DMS153 (cell line): ENCODE measurements around the gene EXOC4.

ENCODE experiments used
- DNase-seq: peaks from one replicate; lab custom pipeline; 2025; lab: John Stamatoyannopoulos, UW

EXOC4 gene

GRCh38 chr7:133794479-133794878 is 541.6 kb downstream of the EXOC4 start:
- no peak for DNase-seq

- DNase-seq, result peak; percentile 8
Measured at GRCh38 chr7:133795068-133795665, 542.3 kb downstream of the EXOC4 start.

- no peak for DNase-seq
Measured at GRCh38 chr7:133796782-133797745, 544.2 kb downstream of the EXOC4 start.

GRCh38 chr7:133797818-133798520 is 545.1 kb downstream of the EXOC4 start:
- DNase-seq, result no peak

- no peak for DNase-seq
Measured at GRCh38 chr7:133801341-133801740, 548.5 kb downstream of the EXOC4 start.

- no peak for DNase-seq
Measured at GRCh38 chr7:133804127-133804526, 551.2 kb downstream of the EXOC4 start.

- DNase-seq, result no peak
Measured at GRCh38 chr7:133805426-133805825, 552.5 kb downstream of the EXOC4 start.

DNA sequence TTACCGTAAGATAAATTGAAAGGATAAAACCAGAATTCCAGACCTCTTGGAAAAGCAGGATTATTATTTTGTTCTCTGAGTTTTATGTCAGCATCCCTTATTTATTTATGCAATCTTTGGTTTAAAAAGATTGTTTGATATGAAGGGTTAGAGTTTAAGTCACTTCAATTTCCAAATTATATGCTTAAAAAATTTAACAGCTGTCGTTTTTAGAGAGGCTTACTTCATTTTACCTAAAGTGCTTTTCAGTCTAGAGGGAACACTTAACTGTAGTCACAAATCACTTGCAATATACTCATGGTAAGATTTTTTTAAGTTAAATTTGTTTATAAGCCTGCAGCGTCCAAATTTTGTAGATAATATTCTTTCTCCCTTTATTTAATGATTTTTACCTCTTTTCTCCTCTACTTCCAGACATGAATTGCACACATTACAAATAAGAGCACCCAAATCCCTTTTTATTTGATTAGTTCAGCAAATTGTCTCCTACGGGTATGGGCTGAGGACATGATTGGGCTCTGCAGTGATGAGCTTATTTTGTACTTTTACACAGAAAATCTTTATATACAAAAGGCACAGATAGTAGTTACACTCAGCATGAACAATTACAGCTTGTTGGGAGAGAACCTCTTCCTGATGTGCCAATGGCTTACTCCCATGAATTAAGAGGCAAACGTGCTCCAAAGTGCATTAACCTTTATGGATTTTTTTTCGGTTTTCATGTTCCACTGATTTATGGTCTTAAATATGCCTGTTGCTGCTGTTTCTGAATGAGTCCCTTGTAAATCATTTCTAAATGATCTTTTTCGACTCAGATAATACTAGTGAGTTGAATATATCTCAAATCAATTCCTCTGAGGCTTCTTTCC is 555.0 kb downstream of the EXOC4 start:
- DNase-seq, result no peak

- no peak for DNase-seq
Measured at GRCh38 chr7:133808493-133808866, 555.6 kb downstream of the EXOC4 start.

DNA sequence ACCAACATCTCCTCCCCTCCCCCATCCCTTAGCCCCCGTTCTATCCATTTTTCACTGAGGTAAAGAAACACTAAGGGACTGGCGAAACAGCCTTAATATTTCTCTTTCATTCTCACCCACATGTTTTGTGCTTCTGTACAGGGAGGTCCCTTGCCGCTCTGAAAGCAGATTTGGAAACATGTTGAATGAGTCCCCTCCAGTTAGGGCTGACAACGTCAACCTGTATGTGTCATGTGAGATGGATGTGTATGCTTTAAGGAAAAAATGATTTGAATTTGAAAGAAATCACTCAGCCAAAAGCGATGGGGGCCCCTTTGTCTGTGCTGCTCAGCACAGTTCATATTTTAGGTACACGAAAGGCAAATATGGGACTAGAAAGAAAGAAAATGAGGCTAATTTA is 560.0 kb downstream of the EXOC4 start:
- no peak for DNase-seq

DNA sequence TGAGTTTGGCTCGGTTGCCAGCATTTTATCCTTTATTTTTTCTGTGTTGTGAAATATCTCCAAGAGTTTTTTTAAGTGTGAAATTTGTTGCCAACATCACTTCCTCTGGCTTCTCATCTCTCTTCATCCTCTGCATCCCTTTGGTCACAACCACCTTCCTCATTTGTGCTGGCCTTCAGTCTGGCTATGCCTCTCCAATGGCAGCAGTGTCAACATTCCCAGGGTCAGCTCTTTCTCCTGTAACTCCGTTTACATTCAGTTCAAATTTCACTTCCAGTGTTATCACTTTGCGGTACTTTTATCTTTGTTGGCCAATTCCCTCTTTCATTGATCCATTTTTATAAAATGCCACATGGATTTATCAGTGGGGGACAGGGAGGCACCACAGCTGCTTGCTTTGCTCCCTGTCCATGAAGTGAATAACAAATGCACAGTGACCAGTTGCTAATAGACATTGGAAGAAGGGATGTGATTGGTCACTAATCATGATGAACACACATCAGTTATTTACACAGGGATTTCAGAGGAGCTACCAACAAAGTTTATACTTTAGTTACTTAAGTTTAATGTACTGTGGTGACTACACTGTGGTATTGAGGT is 562.8 kb downstream of the EXOC4 start:
- no peak for DNase-seq

DNA sequence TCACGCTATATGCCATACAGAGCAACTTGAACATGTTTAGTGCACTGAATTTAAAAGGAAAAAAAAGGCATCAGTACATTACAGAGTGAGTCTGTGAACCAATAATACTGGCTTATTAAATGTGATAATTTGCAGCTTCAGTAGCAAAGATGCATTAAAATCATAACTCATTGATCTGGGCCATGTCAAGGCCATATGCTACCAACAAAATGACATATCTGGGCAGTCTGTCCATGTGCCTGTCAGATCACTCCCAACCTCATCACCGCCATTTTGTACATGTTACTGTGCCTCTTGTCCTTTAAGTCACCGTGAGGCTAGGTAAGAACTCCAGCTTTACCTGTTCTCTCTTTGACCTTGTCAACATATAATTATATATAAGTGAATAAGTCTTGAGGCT is 566.8 kb downstream of the EXOC4 start:
- no peak for DNase-seq

- DNase-seq, result no peak
Measured at GRCh38 chr7:133820584-133820983, 567.7 kb downstream of the EXOC4 start.

GRCh38 chr7:133821171-133821570 is 568.3 kb downstream of the EXOC4 start:
- no peak for DNase-seq

DNA sequence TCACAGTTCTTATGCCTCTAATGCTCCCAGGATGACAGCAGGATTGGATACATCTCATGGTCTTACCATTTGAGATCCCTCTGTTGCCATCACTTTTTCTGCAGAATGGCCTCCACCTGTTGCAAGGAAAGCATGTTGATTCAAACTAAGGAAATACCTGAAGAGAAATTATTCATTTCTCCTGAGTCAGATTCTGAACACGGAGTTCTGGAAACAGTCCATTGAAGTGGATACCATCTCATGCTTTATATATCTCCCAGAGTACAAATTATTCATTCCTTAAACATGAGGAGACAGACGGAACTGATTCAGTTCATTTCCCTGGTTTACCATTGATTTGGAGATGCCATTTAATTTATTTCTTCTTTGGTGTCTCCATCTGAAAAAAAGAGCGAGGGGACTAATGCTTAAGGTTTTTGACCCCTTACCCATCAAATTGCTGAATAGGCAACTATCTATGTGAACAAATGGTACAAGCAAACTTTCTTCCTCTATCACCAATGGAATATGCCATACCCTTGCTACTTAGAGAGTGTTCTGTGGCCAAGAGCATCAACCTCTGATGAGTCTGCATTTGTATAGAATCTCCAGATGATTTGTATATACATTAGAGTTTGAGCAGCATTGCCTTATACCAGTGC is 569.2 kb downstream of the EXOC4 start:
- no peak for DNase-seq

- DNase-seq, result no peak
Measured at GRCh38 chr7:133822868-133823552, 570.1 kb downstream of the EXOC4 start.

GRCh38 chr7:133824132-133824531 is 571.3 kb downstream of the EXOC4 start:
- DNase-seq, result no peak

DNA sequence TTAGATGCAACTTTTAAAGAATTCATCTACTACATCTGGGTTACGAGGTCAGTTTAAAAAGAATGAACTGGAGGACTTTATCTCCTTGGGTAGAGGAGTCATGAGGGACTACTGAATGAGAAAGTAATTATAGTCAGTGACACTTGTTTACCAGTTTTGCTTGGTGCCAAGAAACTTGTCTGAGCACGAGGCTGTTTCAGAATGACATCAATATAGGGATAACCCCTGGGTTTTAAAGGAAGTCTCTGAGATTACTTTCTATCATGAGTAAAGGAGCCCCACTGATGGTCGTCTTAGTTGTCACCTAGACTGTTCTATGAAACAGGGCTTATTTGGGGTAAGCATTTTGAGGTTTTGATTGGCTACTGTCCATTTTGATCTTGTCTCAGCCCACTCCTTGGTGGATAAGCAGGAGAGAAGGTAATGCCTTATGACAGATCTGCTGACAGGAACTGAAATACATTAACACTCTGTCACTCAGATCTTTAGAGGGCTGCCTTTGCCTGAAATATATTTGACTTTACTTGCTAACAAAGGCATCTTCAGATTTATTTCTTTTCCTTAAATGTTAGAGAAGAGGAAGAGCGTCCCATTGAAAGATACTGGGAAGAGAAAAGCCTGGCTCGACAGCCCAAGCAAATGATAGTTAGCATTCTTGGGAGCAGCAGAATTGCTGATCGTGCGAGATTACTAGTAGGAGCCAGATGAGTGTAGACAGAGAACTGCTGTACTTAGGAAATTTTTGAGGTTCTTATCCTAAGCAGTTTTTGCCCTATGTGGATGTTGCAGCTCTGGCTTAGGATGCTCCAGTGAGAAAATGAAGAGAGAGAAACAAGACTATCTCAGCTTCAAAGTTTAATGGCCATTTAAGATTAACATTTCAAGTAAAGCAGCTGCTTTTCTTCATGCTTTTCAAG is 575.1 kb downstream of the EXOC4 start:
- no peak for DNase-seq

GRCh38 chr7:133828906-133829305 is 576.0 kb downstream of the EXOC4 start:
- no peak for DNase-seq
